CD4-positive, alpha-beta T cell treated with Interleukin-15 for 4 hours (primary cell): ENCODE results near the gene LIPF.
"Not testable (repeated sequence)": the region's sequence is repeated elsewhere in the genome, so short reads cannot be mapped to it uniquely, and the experiment has no call there.

Source experiments
- DNase-seq: peaks from one replicate; pipeline ENCODE4 v3.0.0-alpha.2; 2020; ENCODE audit warnings: low spot score

Gene LIPF

GRCh38 chr10:88664142-88664541 lies at the start of gene LIPF:
Gene LIPF (plus strand): TSS chr10:88664442. CDS start chr10:88667298, 2,856 bp downstream.
- DNase-seq = no peak

GRCh38 chr10:88616250-88616977 lies 47.8 kb upstream of the LIPF start:
- no peak for DNase-seq

GRCh38 chr10:88617772-88618300 lies 46.4 kb upstream of the LIPF start:
- no peak for DNase-seq

GRCh38 chr10:88618496-88618895 lies 45.7 kb upstream of the LIPF start:
- no peak for DNase-seq

GRCh38 chr10:88620441-88620840 lies 43.8 kb upstream of the LIPF start:
- DNase-seq = no peak

GRCh38 chr10:88623835-88624234 lies 40.4 kb upstream of the LIPF start:
- DNase-seq = no peak

GRCh38 chr10:88624840-88625239 lies 39.4 kb upstream of the LIPF start:
- no peak for DNase-seq

- DNase-seq = no peak
Measured at GRCh38 chr10:88640186-88640585, 24.1 kb upstream of the LIPF start.

- no peak for DNase-seq
Measured at GRCh38 chr10:88642209-88642608, 22.0 kb upstream of the LIPF start.

GRCh38 chr10:88642963-88643362 lies 21.3 kb upstream of the LIPF start:
- no peak for DNase-seq

- DNase-seq = no peak
Measured at GRCh38 chr10:88647061-88647615, 17.1 kb upstream of the LIPF start.

GRCh38 chr10:88651101-88651551 lies 13.1 kb upstream of the LIPF start:
- no peak for DNase-seq

GRCh38 chr10:88652616-88653015 lies 11.6 kb upstream of the LIPF start:
- DNase-seq = no peak

- DNase-seq = no peak
Measured at GRCh38 chr10:88657901-88658300, 6.3 kb upstream of the LIPF start.

GRCh38 chr10:88659725-88660597 lies 4.3 kb upstream of the LIPF start:
- no peak for DNase-seq

GRCh38 chr10:88660598-88660884 lies 3.7 kb upstream of the LIPF start:
- DNase-seq = no peak

- DNase-seq = no peak
Measured at GRCh38 chr10:88661018-88661417, 3.2 kb upstream of the LIPF start.

GRCh38 chr10:88661577-88661976 lies 2.7 kb upstream of the LIPF start:
- no peak for DNase-seq

- not testable (repeated sequence) for DNase-seq
Measured at GRCh38 chr10:88663153-88663552, 1.1 kb upstream of the LIPF start.

GRCh38 chr10:88668465-88668864 lies 4.2 kb downstream of the LIPF start:
- no peak for DNase-seq

GRCh38 chr10:88670497-88670896 lies 6.3 kb downstream of the LIPF start:
- DNase-seq = no peak

GRCh38 chr10:88672041-88672440 lies 7.8 kb downstream of the LIPF start:
- no peak for DNase-seq
